Measurements from ENCODE around the gene CWC27.

CWC27 gene

DNA sequence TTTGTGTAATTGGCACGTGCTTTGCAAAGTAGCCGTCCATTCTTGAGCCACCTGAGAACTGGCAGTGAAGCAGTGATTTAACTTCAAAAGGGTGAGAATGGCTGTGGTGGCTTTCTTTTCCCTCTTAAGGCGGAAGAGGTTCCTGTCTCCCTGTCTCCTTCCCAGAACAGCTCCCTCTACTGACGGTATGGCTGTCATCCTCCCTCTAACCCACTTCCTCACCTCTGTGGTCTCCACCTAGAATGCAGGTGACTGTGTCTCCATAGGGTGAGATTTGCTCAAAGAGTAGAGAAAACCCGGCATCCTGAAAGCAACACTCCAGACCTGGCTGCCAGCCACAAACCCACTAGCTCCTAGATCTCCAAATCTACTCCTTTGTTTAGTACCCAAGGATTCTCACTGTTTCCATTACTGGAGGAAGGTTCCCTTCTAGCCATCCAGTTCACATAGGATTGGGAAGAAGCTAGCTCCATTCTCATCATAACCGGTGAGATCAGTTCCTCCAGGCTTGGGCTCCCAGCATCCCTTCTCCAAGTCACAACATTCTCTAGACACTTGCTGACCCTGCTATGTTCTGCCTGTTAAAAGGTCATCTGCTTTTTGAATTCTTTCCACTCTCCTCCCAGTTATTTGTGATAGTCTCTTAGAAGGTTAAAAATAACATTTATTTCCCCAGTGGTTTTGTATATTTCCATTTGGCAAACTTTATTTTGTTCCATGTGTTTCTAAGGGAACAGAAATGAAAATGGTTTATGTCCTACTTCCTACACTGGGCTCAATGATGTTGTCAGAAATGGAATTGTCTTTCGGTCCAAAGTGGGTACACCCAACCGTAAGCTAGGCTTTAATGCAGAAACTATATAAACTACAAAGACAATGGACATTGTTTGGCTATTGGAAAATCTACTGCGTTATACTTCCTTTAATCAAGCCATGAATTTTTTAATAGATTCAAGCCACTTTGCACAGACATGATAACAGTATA, 269.4 kb downstream of the CWC27 start:
- no peak for DNase-seq

DNA sequence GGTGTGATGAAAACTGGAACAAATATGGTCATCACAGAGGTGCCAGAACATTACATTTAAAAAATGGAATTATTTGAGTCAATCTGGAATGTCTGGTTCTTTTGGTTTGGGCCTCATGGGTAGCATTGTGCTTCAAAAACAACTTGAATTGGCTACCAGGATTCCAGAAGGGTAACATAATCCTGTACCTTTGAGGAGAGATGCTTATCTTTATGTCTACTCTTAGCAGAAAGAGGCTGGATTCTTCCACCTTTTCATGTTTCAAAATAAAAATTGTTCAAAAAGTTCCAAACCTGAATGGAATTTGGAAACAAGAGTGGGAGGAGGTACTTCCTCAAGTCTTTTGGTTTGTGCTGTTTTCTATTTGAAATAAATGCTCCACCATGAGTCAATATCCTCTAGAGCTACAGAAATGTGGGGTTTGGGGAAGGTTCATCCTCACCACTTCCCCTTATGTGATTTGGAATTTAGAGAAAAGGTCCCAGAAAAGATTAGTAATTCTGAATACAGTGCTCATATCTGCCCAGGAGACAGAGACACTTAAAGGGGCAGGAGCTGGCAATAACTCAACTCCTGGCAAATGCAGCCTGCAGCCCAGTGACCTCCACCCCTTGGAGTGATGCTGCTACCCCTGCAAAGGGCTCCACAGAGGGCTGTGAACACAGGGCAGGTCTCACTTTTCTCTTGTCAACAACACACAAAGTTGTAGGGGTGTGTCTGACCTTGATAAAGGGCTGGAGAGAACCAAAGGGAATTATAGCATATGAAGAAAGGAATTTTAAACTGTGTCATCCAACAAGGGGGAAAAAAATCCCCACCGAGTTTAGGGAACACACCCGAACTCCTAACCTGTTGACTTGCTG, 272.8 kb downstream of the CWC27 start:
- no peak for DNase-seq

DNA sequence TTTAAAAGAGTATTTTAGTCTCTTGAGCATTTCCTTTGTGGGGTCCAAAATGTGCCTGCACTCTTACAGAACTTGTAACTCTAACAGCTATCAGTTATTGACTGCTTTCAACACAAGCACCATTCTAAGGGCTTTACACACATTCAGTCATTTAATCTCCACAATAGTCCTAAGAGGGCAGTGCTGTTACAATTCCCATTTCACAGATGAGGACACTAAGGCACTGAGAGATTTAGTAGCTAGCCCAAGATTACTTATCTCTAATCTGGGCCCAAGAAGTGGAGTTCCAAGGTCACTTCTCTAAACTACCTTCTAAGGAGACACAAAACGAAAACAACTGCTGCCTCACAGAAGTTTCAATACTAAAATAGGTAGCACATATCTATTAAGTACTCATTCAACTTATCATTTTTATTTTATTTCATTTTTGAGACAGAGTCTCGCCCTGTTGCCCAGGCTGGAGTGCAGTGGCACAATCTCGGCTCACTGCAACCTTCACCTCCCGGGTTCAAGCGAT, 275.2 kb downstream of the CWC27 start:
- DNase-seq, result no peak

DNA sequence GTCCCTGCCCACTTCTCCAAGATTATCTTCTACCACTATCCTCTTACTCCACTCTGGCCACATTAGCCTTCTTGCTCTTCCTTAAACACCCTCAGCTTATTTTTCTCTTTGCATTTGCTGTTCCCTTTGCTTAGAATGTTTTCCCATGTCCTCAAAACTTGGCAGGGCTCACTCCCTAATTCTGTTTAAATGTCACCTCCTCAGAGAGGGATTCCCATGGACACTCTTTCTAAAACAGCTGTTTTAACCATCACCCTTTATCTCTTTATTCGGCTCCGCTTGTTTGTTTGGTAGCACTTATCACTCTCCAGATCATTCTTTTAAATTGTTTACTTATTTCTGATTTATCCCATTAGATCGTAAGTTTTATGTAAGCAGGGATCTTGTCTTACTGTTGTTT, 278.5 kb downstream of the CWC27 start:
- no peak for DNase-seq

DNA sequence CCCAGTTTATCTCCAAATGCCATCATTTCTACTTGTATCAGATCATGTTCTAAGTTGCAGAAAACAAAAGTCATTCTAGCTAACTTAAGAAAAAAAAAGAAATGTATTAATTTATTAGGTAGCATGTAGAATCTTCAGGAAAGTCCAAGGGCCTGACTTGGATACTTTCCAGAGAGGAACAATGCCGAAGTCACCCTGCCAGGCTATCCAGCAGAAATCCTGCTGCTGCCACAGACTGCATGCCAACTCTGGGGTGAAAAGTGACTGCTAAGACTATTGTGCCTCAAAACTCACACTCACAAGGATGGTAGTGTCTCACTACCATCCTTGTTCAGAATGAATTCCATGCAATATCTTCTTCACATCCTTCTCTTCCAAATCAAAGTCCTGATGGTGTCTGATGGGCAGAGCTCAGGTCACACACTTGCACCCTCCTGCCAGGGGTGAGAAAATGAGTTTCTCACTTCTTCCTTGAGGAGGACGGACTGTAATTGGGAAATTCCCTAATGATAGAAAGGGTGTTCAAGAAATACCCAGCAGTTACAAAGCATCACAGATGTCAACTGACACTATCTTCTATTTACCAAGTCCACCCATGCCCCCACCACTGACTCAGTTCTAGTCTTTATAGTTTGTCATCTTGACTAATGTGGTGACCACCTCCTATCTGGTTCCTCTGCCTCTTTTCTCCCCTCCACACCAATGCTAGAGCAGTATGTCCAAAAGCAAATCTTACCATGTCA, 279.4 kb downstream of the CWC27 start:
- DNase-seq, result no peak

DNA sequence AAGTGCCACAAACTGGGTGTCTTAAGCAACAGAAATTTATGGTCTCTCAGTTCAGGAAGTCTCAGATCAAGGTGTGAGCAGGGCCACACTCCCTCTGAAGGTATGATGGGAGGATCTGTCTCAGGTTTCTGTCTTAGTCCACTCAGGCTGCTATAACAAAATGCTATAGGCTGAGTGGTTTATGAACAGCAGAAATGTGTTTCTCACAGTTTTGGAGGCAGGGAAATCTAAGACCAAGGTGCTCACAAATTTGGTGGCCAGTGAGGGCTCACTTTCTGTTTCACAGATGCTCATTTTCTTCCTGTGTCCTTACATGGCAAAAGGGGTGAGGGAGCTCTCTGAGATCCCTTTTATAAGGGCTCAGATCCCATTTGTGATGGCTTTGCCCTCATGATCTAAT, 281.4 kb downstream of the CWC27 start:
- DNase-seq, result no peak

DNA sequence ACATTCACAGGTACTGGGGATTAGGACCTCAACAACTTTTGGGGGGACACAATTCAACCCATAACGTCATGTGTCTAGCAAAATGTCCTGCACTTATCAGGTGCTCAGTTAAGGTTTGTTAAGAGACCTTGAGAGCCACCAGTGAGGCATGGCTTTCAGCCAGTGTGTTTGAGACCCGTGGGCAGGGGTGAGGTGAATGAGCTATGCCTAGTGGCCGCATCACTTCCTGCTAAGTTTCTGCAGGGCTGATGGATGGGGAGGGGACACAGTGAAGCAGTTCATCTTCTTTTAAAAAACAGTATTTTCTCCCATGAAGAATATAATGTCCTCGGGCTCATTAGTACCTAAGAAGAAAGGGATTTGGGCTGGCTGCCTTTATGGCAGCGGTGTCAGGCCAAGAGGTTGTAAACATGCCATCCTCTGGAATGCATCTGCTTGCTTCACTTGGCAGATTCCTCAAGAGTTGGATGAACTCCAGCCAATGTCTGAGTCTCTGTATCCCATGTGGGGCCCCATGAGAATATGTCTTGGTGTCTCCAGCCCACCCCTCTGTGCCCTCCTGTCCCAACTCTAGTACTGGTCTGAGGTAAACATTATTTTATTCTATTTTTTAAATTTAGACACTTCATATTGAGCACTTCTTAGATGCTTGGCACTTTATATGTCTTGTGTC, 282.2 kb downstream of the CWC27 start:
- no peak for DNase-seq

DNA sequence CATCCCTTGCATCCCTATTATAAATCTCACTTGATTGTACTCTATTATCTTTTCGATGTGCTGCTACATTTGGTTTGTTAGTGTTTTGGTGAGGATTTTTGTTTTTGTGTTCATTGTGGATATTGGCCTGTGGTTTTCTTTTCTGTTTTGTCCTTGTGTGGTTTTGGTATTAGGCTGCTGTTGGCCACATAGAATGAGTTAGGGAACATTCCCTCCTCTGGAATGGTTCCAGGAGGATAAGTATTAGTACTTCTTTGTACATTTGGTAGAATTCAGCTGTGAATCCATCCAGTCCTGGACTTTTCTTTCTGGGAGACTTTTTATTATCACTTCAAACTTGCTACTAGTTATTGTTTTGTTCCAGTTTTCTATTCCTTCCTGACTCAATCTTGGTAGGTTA, 287.2 kb downstream of the CWC27 start:
- DNase-seq, result no peak

DNA sequence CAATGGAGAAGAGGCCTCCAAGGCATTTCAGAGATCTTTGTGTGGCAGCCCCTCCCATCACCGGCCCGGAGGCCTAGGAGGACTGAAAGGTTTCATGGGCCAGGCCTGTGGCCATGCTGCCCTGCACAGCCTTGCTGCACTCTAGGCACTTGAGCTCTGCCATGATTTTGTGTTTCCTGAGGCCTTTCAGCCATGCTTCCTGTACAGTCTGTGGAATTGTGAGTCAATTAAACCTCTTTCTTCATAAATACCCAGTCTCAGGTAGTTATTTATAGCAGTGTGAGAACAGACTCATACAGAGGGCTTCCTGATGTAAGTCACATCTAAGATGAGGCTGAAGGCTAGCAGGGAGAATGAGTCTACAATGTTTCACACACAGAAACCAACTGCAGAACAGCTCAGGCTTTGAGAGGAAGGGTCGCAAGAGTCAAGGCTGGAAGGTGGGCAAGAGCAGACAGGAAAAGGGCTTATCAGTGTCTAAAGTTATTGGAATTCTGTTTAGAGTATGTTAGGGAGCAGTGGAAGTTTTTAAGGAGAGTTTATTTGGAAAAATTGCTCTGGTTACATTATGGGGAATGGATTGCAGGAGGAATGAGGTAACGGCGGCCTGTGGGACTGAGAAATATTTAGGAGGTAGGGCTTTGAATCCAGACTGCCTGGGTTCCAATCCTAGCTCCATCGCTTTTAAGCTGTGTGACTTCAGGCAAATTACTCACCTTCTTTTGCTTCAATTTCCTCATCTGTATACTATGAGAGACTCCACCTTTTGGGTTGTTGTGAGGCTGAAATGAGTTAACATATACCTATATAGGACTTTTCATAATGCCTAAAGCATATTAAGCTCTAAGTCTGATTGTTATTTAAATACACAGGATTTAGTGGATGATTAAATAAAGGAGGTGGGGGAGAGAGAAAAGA, 291.2 kb downstream of the CWC27 start:
- no peak for DNase-seq

DNA sequence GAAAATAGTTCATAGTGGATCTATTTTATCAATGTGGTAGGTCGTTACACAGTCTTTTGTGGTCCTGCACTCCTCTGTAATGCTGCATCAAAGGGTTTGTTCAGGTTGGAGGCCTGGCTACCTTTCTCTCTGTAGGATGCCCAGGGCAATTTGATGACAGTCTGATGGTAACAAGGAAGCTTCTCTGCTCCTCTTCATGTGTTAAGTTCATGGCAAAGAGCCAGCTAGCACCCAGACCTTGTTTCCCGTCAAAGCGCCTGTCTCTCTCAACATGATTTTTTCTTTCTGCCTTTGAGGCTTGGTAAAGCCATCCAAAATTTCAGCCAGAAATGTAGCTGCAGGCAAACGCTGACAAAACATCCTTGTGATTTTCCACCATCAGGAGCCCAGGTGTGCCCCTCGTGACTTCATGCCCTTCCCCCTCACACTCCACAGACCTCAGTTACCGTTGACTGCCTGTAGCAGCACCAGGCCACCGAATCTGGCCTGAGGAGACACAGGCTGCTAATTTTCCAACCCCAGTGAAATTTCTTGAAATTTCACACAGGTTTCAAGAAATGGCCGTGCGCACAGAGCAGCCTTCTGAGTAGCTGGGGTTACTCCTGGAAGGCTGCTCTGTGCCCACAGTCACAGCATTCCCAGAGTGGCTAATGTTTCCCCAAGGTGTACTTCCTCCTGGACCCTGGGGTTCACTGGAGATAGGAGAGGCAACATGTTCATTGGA, 292.7 kb downstream of the CWC27 start:
- DNase-seq, result no peak

DNA sequence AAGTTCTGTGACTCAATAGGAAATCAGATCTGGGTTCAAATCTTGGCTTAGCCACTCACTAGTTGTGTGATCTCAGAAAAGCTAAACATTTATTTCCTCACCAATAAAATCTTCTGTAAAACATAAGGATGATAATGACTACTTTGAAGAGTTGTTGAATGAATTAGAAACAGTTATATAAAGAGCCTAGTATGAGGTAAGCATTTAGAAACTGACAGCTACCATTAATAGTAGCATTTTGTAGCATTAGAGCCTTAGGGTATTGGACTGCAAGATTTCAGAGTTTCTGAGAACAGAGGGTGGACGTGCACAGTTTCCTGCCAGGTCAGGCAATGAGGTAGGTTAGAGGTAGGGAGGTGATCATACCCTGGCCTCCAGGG, 293.2 kb downstream of the CWC27 start:
- no peak for DNase-seq

DNA sequence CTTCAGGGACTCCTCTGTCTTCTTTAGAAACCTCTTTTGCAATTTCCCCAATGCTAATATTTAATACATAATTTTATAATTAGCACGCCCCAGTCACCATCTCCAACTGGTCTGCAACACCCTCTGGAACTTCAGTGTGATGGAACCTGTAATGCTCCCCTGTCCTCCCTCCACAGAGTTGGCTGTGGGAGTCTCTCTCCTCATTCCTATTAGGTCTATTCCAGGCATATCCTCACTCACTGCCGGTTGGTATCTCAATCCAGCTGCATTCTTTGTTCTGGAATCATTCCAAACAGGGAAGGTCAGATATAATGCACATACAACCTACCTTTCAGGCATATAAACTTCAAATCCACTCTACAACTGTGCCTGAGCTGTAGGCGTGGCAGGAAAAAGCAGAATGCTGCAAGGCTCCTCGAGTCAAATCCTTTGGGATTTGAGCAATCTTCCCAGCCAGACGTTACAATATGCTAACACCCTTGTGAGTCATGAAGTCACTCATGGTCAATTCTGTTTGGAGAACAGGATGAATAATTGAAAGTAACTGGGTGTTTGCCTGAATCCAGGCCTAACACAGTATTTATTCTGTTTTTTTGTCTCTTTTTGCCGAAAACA, 293.8 kb downstream of the CWC27 start:
- no peak for DNase-seq

DNA sequence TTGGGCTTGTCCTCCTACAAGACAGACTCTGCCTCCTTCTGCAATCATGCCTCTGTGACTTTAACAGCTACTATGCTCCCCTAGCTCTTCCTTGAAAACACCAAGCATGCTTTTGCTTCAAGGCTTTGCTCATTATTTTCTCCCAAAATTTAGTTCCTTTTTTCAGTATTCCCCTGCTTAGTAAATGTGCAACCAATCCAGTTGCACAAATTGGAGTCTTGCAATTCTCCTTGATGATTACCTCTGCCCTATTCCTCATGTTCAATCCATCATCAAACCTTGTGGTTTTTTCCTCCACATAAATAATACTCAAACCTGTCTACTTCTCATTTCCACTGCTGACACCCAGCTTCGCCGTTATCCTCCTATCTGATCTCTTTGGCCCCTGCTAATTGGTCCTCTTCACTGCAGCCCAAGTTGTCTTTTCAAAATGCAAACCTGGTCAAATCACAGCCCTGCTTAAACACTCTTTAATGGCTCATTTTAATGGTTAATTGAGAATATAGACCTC, 296.3 kb downstream of the CWC27 start:
- no peak for DNase-seq

DNA sequence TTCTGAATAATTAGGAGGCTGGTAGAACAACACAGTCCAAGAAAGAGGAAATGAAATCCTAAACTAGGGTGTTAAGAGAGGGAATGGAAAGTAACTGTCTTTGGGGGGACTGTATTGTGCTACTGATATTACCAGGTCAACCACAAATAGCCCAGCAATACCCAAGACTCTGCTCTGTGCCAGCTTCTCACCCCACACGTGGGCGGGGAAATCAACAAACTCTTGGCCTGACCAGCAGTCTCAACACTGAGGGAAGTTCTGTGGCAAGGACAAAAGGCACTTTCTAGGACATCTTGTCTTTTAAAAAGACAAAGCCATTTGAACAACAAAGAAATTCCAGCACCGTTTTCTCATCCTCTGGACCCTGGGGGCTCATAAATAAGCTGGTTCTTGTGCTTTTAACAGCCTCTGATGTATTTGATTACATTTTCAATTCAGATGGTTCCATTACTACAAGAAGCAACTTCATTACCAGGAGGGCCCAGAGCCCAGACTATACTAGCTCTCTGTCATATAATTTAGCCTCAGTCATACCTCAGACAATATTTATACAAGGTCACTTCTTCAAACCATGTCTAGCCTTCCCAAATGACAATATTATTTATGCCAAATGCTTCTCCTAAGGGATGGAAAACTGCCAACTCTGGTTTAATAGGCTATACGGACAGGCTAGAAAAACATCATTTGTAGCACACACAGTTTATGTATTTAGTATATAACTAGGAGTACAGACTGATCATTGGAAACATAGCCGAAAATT, 297.8 kb downstream of the CWC27 start:
- DNase-seq, result peak in 3 of 14 donors; percentile 3 to 7 (median 3)

DNA sequence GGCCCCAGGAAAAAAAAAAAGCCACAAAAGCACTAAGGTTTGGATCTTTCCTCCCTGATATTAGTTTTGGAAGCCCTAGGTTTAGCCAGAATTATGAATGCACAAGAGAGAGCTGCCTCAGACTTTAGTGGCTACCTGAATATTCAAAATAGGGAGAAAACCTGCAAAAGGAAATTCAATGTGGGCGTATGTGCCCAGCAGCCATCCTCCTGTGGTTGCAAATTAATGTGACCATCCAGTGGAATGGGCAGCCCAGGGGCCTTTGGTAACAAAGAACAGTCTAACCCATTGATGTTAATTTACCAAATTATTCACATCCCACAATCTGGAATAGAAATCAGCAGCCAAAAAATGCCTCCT, 298.4 kb downstream of the CWC27 start:
- DNase-seq, result no peak

Measured in C1 segment of cervical spinal cord (tissue), 14 donors.